Embryonic facial prominence (tissue), 1 donor: ENCODE results near the gene RINL.
"Not testable (repeated sequence)": the region's sequence is repeated elsewhere in the genome, so short reads cannot be mapped to it uniquely, and the experiment has no call there.

Experiments used
- DNase-seq: peaks from one replicate; pipeline ENCODE4 v3.0.0-alpha.2; 2016; ENCODE audit errors: extremely low spot score

RINL gene

DNA sequence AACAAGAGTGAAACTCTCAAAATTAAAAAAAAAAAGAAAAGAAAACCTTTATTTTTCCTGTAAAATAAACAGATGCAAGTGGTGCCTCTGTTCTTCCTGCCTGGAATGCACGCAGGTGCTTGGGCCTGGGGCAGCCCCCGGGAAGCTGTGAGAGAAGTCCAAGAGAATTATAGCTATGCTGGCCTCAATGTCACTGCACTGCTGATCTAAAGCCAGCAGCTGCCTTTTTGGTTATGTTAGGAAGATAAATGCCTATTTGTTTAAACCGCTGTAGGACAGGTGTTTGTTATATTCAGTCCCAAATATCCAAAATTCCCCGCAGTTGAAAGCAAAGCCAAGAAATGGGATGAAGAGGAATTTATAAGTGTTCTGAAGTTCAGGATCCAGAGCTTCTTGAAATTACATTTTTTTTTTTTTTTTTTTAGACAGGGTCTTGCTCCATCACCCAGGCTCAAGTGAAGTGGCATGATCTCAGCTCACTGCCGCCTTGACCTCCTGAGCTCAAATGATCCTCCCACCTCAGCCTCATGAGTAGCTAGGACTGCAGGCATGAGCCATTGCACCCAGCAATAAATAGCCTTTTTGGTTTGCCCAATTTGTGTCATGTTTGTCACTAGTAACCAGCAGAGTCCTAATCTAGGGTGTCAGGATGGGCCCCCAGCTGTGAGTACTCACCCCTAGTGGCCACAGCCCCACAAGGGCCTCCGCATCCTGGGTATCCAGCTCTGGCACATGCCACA lies 2.2 kb downstream of the RINL start:
- no peak for DNase-seq

DNA sequence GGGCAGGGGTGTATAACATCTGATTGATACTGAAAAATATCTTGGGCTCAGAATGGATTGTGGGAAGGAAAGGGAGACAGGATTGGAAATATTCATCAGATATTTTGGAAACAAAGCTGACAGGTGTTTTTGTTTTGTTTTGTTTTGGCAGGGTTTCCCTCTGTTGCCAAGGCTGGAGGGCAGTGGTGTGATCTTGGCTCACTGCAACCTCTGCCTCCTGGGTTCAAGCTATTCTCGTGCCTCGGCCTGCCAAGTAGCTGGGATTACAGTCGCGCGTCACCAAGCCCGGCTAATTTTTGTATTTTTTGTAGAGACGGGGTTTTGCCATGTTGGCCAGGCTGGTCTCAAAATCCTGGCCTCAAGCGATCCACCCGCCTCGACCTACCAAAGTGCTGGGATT lies 4.7 kb downstream of the RINL start:
- not testable (repeated sequence) for DNase-seq

DNA sequence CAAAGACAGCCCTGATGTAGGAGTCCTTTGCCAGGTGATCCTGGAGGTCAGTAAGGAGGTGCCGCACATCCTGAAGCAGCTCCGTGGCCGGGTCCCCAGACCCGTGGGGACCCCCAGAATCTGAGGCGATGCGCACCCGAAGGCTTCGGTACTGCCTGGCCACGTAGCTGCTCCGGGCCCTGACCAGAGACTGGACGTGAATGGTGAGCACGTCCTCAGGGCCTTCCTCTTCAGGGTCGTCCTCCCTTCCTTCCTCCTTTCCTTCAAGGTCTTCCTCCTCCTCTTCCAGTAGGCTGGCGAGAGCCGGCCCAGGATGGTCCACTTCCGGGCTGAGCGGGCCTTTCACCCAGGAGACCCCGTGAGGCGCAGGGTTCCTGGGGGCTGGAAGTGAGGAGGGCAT lies 7.5 kb downstream of the RINL start:
- no peak for DNase-seq

DNA sequence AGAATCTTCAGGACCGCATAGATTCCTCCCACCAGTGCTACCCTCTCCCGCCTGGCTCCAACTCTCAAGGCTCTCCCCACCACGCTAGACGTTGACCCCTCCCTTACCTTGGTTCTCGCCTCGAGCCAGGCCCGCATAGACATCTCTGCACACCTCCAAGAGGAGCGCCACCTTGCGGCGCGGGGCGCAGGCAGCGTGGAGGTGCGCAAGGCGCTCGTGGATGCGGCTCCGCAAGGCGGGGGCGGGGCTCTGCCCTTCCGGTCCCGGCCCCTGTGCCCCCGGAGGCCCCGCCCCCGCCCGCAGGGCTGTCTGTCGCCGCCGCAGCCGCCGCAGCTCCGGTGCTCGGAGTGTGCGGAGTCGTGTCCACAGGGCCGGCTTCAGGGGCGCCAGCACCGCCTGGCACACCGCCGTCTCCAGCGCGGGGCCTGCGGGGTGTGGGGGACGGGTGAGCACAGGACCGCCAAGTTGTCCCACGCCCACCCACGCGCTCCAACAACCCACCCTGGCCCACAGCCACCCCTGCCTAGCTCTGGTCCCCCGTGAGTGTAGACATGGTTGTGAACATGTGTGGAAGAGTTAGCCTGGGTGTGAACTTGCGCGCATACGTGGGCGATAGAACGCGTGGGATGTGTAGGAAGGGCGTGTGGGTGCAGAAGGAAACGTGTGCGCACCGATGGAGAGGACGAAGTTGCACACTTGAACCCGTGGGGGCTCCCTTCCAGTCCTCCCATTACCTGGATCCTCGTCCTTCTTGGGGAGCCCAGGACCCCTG lies 8.1 kb downstream of the RINL start:
- DNase-seq, result no peak

DNA sequence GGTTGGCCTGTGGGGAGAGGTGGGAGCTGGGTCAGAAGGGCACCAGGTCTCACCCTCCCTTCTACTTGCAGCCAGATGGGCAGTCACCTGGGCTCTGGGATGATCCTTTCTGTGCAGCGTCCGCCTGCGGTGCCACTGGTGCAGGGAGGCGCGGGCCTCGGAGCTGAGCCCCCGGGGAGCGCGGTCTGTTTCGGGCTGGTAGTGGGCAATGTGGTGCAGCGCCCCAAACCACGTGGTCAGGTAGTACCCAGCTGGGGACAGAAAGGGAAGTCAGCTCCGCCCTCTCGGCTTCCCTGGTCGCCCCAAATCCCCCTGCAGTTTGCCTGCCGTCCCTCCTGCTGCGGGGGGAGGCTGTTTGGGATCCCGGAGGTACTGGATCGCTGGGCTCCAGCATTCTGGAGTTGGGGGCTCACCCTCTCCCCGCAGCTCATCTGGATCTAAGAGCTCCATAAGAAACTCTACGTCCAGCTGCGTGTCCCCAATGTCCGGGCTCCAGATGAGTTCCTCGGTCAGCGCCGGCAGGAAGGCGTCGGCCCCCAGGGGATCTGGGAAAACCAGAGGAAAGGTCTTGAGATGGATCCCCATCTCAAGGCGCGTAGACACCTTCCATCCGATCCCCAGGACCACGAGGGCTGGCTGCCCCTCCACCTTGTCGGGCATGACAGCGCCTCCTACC lies 8.8 kb downstream of the RINL start:
- DNase-seq, result no peak

DNA sequence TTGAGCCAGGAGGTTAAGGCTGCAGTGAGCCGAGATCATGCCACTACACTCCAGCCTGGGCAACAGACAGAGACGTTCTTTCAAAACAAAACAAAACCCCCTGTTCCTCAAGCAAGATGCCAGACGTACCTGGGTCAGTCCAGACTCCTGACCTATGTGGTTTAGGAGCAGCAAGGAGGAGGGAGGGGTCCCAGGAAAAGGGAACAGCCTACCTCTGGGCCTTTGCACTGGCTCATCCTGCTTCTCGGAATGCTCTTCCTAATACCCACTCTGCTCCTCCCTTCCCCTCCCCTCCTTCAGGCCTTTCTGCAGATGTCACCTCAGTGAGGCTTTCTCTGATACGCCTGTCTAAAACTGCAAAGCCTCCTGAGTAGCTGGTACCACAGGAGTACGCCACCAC lies 9.5 kb downstream of the RINL start:
- DNase-seq, result no peak

DNA sequence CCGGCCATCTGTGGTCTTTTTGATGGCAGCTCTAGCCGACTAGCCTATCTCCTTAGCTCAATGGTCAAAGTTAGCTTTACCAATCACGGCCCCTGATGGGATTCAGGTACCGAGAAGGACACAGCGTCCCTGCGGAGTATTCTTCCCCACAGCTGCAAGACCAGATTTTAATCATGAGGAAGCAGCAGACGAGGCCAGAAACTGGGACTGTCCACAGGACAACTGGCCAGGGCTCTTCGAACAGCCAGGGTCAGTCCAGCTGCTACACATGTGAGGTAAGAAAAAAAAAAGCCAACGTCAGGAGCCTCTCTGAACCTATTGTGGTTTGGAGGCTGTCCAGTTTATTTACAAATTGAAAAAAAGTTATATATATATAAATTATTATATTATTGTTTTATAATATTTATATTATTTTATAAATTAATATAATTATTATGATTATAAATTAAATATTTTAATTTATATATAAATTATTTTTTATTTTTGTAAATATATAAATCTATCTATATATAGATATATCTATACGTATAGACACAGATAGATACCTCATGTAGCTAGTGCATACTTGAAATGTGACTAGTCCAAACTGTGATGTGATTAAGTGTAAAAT lies 10.8 kb downstream of the RINL start:
- DNase-seq, result no peak

DNA sequence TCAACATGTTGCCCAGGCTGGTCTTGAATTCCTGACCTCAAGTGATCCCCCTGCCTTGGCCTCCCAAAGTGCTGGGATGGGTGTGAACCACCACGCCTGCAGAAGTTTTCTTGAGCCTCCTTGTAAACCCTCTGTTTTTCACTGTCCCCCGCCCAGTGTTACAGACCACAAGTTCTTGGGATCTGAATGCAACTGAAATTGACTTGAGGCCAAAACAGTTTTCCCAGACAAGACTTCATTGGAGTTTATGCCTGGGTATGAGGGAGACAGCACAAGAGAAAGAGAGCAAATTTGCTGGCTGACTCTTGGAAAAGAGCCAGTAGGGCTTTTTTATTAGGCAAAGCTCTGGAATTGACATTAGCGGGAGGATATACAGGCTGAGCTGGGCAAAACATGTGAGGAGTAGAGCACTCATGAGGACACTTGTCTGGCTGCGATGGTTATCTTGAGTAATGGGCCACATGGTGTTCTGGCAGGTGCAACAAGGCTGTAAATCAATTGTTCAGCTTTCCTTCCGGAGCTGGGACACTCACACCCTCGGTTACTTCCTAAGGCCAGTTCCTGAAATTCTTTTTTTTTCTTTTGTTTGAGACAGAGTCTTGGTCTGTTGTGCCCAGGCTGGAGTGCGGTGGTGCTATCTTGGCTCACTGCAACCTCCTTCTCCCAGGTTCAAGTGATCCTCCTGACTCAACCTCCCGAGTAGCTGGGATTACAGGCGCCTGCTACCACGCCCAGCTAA lies 15.6 kb downstream of the RINL start:
- DNase-seq, result no peak

DNA sequence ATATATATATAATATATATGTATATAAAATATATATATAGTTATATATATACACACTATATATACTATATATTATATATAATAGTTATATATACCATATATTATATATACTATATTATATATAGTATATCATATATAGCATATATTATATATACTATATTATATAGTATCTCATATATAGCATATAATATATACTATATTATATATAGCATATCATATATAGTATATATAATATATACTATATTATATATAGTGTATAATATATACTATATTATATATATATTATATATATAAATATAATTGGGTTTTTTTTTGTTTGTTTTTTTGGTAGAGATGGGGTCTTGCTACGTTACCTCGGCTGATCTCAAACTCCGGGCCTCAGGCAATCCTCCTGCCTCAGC lies 16.7 kb downstream of the RINL start:
- DNase-seq, result no peak

DNA sequence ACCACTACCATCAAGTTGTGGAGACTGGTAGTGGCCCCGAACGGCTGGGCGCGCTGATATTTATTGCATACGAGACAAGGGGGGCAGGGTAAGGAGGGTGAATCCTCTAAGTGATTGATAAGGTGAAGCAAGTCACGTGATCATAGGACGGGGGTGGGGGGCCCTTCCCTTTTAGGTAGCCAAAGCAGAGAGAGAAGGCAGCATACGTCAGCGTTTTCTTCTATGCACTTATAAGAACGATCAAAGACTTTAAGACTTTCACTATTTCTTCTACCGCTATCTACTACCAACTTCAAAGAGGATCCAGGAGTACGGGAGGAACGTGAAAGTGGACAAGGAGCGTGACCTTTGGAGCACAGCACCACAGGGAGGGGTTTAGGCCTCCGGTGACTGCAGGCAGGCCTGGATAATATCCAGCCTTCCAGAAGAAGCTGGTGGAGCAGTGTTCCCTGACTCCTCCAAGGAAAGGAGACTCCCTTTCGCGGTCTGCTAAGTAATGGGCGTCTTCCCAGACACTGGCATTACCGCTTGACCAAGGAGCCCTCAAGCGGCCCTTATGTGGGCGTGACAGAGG lies 18.4 kb downstream of the RINL start:
- not testable (repeated sequence) for DNase-seq

DNA sequence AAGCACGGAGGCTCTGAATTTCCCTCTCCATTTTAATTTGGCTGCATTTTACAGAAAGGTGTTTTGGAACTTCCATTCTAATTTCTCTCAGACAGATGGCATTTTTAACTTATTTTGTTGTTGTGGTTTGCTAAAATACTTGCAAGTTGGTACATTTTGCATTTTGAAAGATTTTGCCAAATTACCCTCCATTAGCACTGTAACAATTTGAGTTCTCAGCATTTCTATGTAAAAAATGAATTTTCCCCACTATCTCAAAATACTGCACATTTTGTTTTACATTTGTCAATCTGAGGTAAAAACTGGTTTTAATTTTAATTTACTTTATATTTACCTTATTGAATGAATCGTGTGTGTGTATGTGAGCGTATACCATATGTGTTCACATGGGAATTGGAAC lies 21.3 kb downstream of the RINL start:
- no peak for DNase-seq

DNA sequence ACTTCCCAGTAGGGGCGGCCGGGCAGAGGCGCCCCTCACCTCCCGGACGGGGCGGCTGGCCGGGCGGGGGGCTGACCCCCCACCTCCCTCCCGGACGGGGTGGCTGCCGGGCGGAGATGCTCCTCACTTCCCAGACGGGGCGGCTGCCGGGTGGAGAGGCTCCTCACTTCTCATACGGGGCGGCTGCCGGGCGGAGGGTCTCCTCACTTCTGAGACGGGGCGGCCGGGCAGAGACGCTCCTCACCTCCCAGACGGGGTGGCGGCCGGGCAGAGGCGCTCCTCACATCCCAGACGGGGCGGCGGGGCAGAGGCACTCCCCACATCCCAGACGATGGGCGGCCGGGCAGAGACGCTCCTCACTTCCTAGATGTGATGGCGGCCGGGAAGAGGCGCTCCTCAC lies 22.3 kb downstream of the RINL start:
- not testable (repeated sequence) for DNase-seq

DNA sequence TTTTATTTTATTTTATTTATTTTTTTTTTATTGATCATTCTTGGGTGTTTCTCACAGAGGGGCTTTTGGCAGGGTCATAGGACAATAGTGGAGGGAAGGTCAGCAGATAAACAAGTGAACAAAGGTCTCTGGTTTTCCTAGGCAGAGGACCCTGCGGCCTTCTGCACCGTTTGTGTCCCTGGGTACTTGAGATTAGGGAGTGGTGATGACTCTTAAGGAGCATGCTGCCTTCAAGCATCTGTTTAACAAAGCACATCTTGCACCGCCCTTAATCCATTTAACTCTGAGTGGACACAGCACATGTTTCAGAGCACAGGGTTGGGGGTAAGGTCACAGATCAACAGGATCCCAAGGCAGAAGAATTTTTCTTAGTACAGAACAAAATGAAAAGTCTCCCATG lies 23.1 kb downstream of the RINL start:
- not testable (repeated sequence) for DNase-seq

DNA sequence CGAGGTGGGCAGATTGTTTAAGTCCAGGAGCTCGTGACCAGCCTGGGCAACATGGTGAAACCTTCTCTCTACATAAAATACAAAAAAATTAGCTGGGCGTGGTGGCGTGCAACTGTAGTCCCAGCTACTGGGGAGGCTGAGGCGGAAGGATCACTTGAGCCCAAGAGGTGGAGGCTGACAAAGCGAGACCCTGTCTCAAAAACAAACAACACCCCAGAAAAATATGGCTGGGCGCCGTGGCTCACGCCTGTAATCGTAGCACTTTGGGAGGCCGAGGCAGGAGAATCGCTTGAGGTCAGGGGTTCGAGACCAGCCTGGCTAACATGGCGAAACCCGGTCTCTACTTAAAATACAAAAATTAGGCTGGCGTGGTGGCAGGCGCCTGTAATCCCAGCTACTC lies 24.9 kb downstream of the RINL start:
- DNase-seq, result no peak

DNA sequence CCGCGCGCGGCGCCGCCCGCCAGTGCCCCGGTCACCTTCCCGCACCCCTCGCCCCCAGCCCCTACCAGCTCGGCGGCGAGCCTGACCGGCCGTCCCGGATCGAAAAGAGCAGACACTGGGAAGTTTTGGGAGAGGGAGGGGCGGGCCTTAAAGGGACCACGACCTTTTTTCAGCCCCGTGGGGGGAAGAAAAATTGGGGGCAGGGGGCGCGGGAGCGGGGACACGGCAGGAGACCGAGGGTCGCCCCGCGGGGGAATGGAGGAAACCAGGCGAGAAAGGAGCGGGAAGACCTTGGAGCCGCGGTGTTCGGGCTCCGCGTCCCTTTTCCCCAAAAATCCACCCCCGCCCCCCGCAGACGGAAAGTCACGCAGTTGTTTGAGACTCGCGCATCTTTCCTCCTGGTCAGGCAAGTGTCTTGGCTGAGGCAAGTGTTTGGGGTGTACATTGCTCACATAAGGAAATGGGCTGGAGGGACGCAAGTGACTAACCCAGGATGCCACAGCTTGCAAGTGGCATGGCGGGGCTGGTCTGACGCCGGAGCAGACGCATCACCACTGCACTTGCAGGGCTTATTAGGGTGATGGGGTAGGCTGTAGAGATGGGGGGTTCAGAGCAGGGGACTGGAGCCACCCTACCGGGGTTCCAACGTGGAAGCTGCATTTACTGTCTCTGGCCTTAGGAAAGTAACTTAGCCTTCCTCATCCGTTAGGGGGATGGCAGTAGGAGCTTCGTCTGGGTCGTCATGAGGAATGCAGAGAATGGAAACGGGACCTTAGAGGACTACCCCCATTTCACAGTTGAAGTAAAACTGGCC lies 25.6 kb downstream of the RINL start:
- DNase-seq, result no peak

DNA sequence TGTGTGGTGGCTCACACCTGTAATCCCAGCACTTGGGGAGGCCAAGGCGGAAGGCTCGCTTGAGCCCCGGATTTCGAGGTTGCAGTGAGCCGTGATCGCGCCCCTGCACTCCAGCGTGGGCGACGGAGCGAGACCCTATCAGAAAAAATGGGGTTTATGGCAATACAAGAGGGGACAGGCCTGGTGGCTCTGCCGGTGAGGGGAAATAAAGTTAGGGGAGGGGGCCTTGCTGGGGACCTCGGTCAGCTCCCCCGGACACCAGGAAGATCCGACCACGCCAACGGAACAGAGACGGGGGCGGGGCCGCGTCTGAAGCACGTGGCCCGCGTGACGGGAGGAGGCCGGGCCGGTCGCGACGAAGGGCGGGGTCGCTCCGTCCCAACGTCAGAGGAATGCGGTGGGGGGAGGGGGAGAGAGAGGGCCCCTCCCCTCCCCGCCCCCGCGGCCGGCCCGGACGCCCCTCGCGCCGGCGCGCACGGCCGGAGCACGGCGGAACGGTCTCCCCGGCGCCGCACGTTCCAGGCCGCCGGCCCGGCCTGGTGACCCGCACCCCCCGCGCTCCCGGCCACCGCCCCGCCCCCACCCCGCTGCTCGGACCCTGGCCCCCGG lies 26.3 kb downstream of the RINL start:
- peak; percentile 92 for DNase-seq

DNA sequence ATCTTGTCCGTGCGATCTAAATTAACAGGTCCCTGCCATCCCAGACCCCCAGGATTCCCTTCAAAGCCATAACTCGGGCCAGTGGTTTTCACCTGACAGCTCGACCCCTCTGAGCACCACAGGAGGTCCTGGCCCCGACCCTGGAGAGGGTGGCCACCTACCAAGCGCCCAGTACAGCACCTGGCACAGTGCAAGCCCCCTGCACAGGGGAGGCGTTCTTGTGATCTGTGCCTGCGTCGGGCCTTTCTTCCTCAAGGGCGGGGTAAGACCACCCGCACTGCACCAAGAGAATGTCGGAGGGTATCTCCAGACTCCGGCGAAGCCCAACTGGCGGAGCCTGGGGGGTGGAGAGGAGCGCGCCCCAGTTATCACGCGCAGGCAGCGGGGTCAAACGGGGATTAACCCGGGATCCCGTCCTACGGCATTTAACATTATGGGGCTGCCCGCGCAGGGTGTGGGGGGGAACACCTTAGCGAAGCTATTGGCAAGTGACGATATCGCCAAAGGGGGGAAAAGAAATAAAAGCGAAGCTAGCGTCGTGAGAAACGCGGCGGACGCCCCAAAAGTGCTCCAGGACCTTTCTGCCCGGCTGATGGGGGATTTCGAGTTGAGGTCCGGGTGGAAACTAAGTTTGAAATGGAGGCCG lies 27.0 kb downstream of the RINL start:
- peak; percentile 25 for DNase-seq

DNA sequence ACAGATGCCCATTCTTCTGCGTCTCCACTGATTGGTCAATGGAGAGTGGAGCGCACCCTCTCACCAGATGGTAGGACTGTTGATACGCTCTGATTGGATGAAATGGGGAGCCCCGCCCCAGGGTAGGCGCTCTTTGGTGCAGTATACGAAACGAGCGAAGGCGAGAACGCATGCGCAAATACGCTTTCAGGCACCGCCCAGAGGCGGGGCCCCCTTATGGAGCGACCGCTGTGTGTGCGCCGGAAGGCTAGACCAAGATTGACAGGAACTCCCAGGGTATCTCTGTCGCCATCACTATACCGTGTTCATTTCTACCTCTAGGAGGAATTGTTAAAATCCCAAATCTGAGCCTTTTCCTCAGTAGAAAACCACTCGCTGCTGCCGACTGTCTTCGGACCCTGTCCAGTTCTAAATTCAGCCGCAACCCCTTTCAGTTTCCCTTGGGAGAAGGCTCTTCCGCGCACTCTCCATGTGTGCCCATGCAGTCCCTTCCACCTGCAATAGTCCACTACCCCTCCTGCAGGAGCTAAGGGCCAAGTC lies 27.6 kb downstream of the RINL start:
- DNase-seq, result no peak

DNA sequence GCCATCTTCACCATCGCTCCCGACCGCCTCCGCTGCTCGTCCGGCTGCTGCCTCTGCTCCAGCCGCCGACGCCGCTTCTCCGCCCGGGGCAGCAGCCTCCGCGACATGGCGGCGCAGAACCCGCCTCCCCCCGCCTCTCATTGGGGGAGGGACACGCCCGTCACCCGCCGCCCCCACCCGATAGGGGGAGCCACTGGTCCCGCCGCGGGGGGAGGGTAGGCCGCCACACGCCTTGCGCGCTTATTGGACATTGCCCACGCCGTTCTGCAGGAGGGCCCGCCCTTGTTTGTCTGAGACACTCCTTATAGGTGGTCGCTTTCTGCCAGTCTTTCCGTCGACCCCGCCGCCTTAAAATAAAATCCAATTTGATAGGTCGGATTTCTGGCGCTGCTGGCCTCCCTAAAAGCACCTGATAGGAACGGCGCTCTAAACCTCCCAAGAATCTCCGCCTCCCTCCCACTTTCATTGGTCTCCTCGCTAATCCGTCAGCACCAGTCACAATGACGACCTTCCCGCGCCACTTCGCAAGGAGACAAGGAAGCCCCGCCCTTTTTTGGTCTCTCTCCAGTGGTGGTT lies 28.1 kb downstream of the RINL start, which contains the start of gene HNRNPL:
Gene HNRNPL, minus strand, starts transcription at position 127 of the 576 bp plus-strand sequence. Its CDS starts 20 bp downstream, at position 107.
- DNase-seq, result peak; percentile 100
